SH-SY5Y (cell line): Measurements from ENCODE around the gene KCNG2.

Source experiments
- GATA2 ChIP-seq: IDR thresholded peaks from 2 replicates; pipeline ENCODE4 v1.6.1; 2011; ENCODE audit warnings: mild to moderate bottlenecking, low read depth, low read length
- GATA3 ChIP-seq: IDR thresholded peaks from 2 replicates; pipeline ENCODE4 v1.6.1; 2011; ENCODE audit warnings: low read depth, mild to moderate bottlenecking, low read length, moderate library complexity

- no peak for TF ChIP-seq GATA2
- no peak for TF ChIP-seq GATA3
Measured at GRCh38 chr18:79900610-79901570, 103.2 kb downstream of the KCNG2 start.
